WTC11 (cell line): ENCODE data around the gene MAST4. TPM values are rescaled to one million over a fixed set of nuclear protein-coding genes. Genes with fewer than 3 reads are reported as not detected.

Source experiments
- ATAC-seq: fragments of 200-7000 bp; cut with Tn5 transposase; 2 replicates; pipeline ENCODE4 v1.10.0; 2021; ENCODE audit warnings: mild to moderate bottlenecking, moderate library complexity
- CTCF ChIA-PET: fragments of 300-600 bp; sonication (Branson Sonifier 250); formaldehyde crosslinking; loops from one replicate; lab custom pipeline; 2021; ENCODE audit warnings: antibody characterized with exemption; lab: Charles Lee
- POLR2A ChIA-PET: fragments of 350-600 bp; sonication (Branson Sonifier 250); formaldehyde crosslinking; loops from one replicate; lab custom pipeline; 2021; ENCODE audit warnings: antibody characterized with exemption; lab: Charles Lee
- DNase-seq: peaks from one replicate; pipeline ENCODE4 v3.0.0; 2021; ENCODE audit warnings: low spot score
- H3K27ac Mint-ChIP-seq: 2 replicates; pipeline ENCODE4 v1.8.0; 2021; ENCODE audit warnings: mixed read lengths
- H3K27me3 Mint-ChIP-seq: 2 replicates; pipeline ENCODE4 v1.8.0; 2021; ENCODE audit warnings: low read depth, mild to moderate bottlenecking, moderate library complexity, mixed read lengths
- H3K36me3 Mint-ChIP-seq: 2 replicates; pipeline ENCODE4 v1.8.0; 2021; ENCODE audit warnings: mixed read lengths
- H3K4me1 Mint-ChIP-seq: 2 replicates; pipeline ENCODE4 v1.8.0; 2022; ENCODE audit warnings: mixed read lengths
- H3K4me3 Mint-ChIP-seq: 2 replicates; pipeline ENCODE4 v1.8.0; 2021; ENCODE audit warnings: mild to moderate bottlenecking, moderate library complexity, mixed read lengths
- H3K9me3 Mint-ChIP-seq: 2 replicates; pipeline ENCODE4 v1.8.0; 2021; ENCODE audit warnings: mixed read lengths
- ATF1 ChIP-seq: sonication (generic); formaldehyde crosslinking; IDR thresholded peaks from 2 replicates; pipeline ENCODE4 v1.8.1; 2023; ENCODE audit warnings: mild to moderate bottlenecking, moderate library complexity, missing genetic modification reagents
- ATF6 ChIP-seq: sonication (generic); formaldehyde crosslinking; IDR thresholded peaks from 2 replicates; pipeline ENCODE4 v1.8.1; 2023; ENCODE audit warnings: mild to moderate bottlenecking, missing genetic modification reagents
- CREM ChIP-seq: sonication (generic); formaldehyde crosslinking; IDR thresholded peaks from 2 replicates; pipeline ENCODE4 v1.8.1; 2022; ENCODE audit warnings: mild to moderate bottlenecking, missing genetic modification reagents, moderate library complexity
- ESRRA ChIP-seq: sonication (generic); formaldehyde crosslinking; IDR thresholded peaks from 2 replicates; pipeline ENCODE4 v1.8.1; 2022; ENCODE audit warnings: mild to moderate bottlenecking, missing genetic modification reagents, borderline replicate concordance
- HMGA2 ChIP-seq: fragments of 250-450 bp; sonication (Bioruptor Pico); IDR thresholded peaks from 2 replicates; pipeline ENCODE4 v1.4.0; 2021; ENCODE audit warnings: mild to moderate bottlenecking, moderate library complexity
- MXD4 ChIP-seq: fragments of 250-450 bp; sonication (Bioruptor Pico); IDR thresholded peaks from 2 replicates; pipeline ENCODE4 v1.8.0; 2021; ENCODE audit warnings: mild to moderate bottlenecking, moderate library complexity, borderline replicate concordance
- NFYB ChIP-seq: sonication (generic); formaldehyde crosslinking; conservative IDR thresholded peaks from 2 replicates; pipeline ENCODE4 v1.8.0; 2022; ENCODE audit warnings: low read depth, missing genetic modification reagents
- NR1H2 ChIP-seq: sonication (generic); formaldehyde crosslinking; IDR thresholded peaks from 2 replicates; pipeline ENCODE4 v1.9.0; 2021; ENCODE audit warnings: mild to moderate bottlenecking, moderate library complexity, missing genetic modification reagents
- OVOL2 ChIP-seq: fragments of 250-450 bp; sonication (Bioruptor Pico); IDR thresholded peaks from 2 replicates; pipeline ENCODE4 v1.9.0; 2021; ENCODE audit warnings: mild to moderate bottlenecking, borderline replicate concordance
- RORB ChIP-seq: fragments of 250-450 bp; sonication (Bioruptor Pico); IDR thresholded peaks from 2 replicates; pipeline ENCODE4 v1.9.0; 2021; ENCODE audit warnings: mild to moderate bottlenecking
- TEAD1 ChIP-seq: sonication (generic); formaldehyde crosslinking; IDR thresholded peaks from 2 replicates; pipeline ENCODE4 v1.8.0; 2022; ENCODE audit warnings: mild to moderate bottlenecking, missing genetic modification reagents
- USF1 ChIP-seq: sonication (generic); formaldehyde crosslinking; IDR thresholded peaks from 2 replicates; pipeline ENCODE4 v1.8.0; 2022; ENCODE audit warnings: mild to moderate bottlenecking, missing genetic modification reagents
- ZNF121 ChIP-seq: sonication (generic); formaldehyde crosslinking; IDR thresholded peaks from 2 replicates; pipeline ENCODE4 v1.8.0; 2023; ENCODE audit warnings: missing genetic modification reagents
- ZNF396 ChIP-seq: fragments of 250-450 bp; sonication (Bioruptor Pico); IDR thresholded peaks from 2 replicates; pipeline ENCODE4 v1.8.0; 2021; ENCODE audit warnings: mild to moderate bottlenecking, moderate library complexity, borderline replicate concordance
- ZNF416 ChIP-seq: fragments of 250-450 bp; sonication (Bioruptor Pico); IDR thresholded peaks from 2 replicates; pipeline ENCODE4 v1.9.0; 2021; ENCODE audit warnings: mild to moderate bottlenecking, inconsistent platforms
- ZNF512 ChIP-seq: sonication (generic); formaldehyde crosslinking; IDR thresholded peaks from 2 replicates; pipeline ENCODE4 v1.8.1; 2022; ENCODE audit warnings: missing genetic modification reagents, borderline replicate concordance
- total RNA-seq: library from RNA; stranded (reverse); gene quantifications from 3 replicates; pipeline ENCODE4 v1.2.3, GENCODE V29; 2021
- TF ChIP-seq, protein P1 (sequence below): sonication (generic); formaldehyde crosslinking; IDR thresholded peaks from 2 replicates; pipeline ENCODE4 v1.8.1; 2023; ENCODE audit warnings: mild to moderate bottlenecking, missing genetic modification reagents
- TF ChIP-seq, protein P2 (sequence below): fragments of 250-450 bp; sonication (Bioruptor Pico); IDR thresholded peaks from 2 replicates; pipeline ENCODE4 v1.9.0; 2021; ENCODE audit warnings: mild to moderate bottlenecking, borderline replicate concordance

The MAST4 gene
- total RNA-seq, 1 experiment from 2014 or later: 8.0 TPM

DNA sequence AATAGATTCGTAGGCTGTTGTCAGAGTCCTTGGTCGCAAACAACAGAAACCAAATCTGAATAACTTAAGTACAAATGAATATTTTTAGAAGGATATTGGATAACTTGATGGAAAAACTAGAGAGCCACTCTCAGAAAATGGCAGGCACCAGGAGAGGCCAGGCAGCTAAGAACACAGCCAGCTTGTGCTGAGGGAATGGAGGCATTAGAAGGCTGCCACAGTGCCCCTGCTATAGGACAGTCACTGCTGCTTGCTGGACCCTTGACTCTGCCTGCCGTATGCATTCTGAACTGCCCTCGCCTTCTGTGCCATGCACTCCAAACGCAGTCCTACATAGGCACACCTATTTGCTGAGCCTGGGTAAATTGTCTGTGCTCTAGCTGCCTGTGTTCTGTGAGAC, 78.6 kb downstream of the MAST4 start:
- CTCF ChIA-PET: no interaction called here
- DNase-seq (no peak), ATAC-seq (no peak)
- TF ChIP-seq ZNF416 (CRISPR knock-in tag): no peak
- TF ChIP-seq OVOL2 (CRISPR knock-in tag): no peak
- TF ChIP-seq CREM (CRISPR knock-in tag): no peak
- no peak for TF ChIP-seq ATF1 (CRISPR knock-in tag)
- TF ChIP-seq USF1 (CRISPR knock-in tag): no peak
- no peak for TF ChIP-seq MXD4 (CRISPR knock-in tag)
- TF ChIP-seq ESRRA (CRISPR knock-in tag): no peak
- TF ChIP-seq ATF6 (CRISPR knock-in tag): no peak
- TF ChIP-seq, protein P1, sequence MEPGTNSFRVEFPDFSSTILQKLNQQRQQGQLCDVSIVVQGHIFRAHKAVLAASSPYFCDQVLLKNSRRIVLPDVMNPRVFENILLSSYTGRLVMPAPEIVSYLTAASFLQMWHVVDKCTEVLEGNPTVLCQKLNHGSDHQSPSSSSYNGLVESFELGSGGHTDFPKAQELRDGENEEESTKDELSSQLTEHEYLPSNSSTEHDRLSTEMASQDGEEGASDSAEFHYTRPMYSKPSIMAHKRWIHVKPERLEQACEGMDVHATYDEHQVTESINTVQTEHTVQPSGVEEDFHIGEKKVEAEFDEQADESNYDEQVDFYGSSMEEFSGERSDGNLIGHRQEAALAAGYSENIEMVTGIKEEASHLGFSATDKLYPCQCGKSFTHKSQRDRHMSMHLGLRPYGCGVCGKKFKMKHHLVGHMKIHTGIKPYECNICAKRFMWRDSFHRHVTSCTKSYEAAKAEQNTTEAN: no peak
- no peak for TF ChIP-seq TEAD1 (CRISPR knock-in tag)
- TF ChIP-seq ZNF512 (CRISPR knock-in tag): no peak
- H3K27me3 Mint-ChIP-seq: no peaks in the 10 kb centered on the region
- H3K9me3 Mint-ChIP-seq: no peaks in the 10 kb centered on the region
- H3K4me1 Mint-ChIP-seq: peaks cover 22% of the 10 kb centered on the region
- POLR2A ChIA-PET: no interaction called here
- no peak overlapping the region for H3K27ac Mint-ChIP-seq
- no peaks in the 10 kb centered on the region for H3K36me3 Mint-ChIP-seq
- H3K4me3 Mint-ChIP-seq: no peak overlapping the region

GRCh38 chr5:66675406-66675805, 79.2 kb downstream of the MAST4 start:
- Mint-ChIP-seq H3K4me1 (peaks cover 28% of the 10 kb centered on the region), H3K27me3 (no peaks in the 10 kb centered on the region), H3K9me3 (no peaks in the 10 kb centered on the region), H3K36me3 (no peaks in the 10 kb centered on the region), H3K27ac (no peak overlapping the region), H3K4me3 (no peak overlapping the region)
- CTCF ChIA-PET: no interaction called here
- ATAC-seq (no peak), DNase-seq (no peak)
- POLR2A ChIA-PET: no interaction called here
- TF ChIP-seq NFYB (no peak), NR1H2 (CRISPR knock-in tag) (no peak), ZNF121 (CRISPR knock-in tag) (no peak), ZNF396 (CRISPR knock-in tag) (no peak), RORB (no peak), HMGA2 (no peak)
- TF ChIP-seq, protein P2, sequence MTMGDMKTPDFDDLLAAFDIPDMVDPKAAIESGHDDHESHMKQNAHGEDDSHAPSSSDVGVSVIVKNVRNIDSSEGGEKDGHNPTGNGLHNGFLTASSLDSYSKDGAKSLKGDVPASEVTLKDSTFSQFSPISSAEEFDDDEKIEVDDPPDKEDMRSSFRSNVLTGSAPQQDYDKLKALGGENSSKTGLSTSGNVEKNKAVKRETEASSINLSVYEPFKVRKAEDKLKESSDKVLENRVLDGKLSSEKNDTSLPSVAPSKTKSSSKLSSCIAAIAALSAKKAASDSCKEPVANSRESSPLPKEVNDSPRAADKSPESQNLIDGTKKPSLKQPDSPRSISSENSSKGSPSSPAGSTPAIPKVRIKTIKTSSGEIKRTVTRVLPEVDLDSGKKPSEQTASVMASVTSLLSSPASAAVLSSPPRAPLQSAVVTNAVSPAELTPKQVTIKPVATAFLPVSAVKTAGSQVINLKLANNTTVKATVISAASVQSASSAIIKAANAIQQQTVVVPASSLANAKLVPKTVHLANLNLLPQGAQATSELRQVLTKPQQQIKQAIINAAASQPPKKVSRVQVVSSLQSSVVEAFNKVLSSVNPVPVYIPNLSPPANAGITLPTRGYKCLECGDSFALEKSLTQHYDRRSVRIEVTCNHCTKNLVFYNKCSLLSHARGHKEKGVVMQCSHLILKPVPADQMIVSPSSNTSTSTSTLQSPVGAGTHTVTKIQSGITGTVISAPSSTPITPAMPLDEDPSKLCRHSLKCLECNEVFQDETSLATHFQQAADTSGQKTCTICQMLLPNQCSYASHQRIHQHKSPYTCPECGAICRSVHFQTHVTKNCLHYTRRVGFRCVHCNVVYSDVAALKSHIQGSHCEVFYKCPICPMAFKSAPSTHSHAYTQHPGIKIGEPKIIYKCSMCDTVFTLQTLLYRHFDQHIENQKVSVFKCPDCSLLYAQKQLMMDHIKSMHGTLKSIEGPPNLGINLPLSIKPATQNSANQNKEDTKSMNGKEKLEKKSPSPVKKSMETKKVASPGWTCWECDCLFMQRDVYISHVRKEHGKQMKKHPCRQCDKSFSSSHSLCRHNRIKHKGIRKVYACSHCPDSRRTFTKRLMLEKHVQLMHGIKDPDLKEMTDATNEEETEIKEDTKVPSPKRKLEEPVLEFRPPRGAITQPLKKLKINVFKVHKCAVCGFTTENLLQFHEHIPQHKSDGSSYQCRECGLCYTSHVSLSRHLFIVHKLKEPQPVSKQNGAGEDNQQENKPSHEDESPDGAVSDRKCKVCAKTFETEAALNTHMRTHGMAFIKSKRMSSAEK (CRISPR knock-in tag): no peak
